Measurements from ENCODE around the gene SASH3.

DNA sequence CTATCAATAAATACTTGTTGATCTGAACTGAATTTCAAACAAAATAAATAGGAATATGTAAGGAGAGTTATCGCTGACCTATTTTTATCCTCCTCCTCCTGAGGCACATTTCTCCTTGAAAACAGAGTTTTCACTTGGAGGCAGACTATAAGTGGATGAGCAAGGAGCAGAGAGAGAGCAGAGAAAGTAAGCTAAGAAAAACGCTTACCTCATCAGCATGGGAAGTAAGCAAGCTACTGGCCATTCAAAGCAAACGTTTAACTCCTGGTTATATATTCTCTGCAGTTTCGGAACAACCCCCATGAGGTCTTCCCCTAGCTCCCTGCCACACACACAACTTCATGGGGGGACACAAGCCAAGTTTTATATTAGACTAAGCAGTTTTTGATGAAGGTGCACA is 50.7 kb downstream of the SASH3 start:
- TF ChIP-seq POLR2A (IDR thresholded peaks at IDR 0.05; ENCODE audit: low read depth, low read length) (no peak), TAF1 (IDR thresholded peaks at IDR 0.05; ENCODE audit: borderline replicate concordance, low read depth, low read length) (no peak)
